ENCODE measurements around the gene ADAMTSL2.

DNA sequence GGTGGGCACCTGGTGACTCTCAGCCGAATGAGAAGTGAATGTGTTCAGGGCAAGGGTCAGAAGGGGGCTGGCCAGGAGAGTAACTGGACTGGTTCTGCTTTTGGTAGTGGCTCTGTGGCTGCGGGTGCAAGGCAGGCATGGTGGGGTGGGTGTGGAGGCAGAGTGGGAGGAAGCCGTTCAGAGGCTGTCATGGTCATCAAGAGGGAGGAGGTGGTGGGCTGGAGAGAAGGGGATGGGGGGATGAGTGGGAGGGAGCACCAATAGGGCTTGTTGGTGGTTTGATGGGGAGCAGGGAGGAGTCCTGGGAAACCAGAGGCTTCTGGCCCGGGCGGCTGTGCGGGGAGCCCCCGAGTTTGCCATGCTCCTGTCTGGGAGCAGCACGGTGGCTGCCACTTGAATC, 61.4 kb downstream of the ADAMTSL2 start:
- TF ChIP-seq, protein P1, sequence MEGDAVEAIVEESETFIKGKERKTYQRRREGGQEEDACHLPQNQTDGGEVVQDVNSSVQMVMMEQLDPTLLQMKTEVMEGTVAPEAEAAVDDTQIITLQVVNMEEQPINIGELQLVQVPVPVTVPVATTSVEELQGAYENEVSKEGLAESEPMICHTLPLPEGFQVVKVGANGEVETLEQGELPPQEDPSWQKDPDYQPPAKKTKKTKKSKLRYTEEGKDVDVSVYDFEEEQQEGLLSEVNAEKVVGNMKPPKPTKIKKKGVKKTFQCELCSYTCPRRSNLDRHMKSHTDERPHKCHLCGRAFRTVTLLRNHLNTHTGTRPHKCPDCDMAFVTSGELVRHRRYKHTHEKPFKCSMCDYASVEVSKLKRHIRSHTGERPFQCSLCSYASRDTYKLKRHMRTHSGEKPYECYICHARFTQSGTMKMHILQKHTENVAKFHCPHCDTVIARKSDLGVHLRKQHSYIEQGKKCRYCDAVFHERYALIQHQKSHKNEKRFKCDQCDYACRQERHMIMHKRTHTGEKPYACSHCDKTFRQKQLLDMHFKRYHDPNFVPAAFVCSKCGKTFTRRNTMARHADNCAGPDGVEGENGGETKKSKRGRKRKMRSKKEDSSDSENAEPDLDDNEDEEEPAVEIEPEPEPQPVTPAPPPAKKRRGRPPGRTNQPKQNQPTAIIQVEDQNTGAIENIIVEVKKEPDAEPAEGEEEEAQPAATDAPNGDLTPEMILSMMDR (conservative IDR thresholded peaks at IDR 0.05): no peak
- no peak for TF ChIP-seq ZFX (IDR thresholded peaks at IDR 0.05)
